Measurements from ENCODE around the gene SERPINB3.

- TF ChIP-seq CTCF (optimal IDR thresholded peaks at IDR 0.05 in 1 of 3, IDR thresholded peaks at IDR 0.05 in 1 of 3, conservative IDR thresholded peaks at IDR 0.05 in 1 of 3; ENCODE audit: extremely low read depth in 1 of 3, insufficient read depth in 2 of 3, low read length in 3 of 3): no peak
- TF ChIP-seq EZH2 (IDR thresholded peaks at IDR 0.05; ENCODE audit: low read length): no peak
Observed at GRCh38 chr18:63701952-63702351, 40.3 kb upstream of the SERPINB3 start.

Measured in keratinocyte (primary cell).